IMR-90 (cell line): Measurements from ENCODE around the gene KCTD20. TPM values are rescaled to one million over a fixed set of nuclear protein-coding genes. Genes with fewer than 3 reads are reported as not detected.

Source experiments
- ATAC-seq: fragments of 200-7000 bp; cut with Tn5 transposase; 2 replicates; pipeline ENCODE4 v1.9.1; 2020; ENCODE audit warnings: low read depth, mild to moderate bottlenecking, moderate library complexity
- BruUV-seq: library from RNA; stranded (reverse); fragments of 400-500 nt; replicated peaks from 2 replicates; lab custom pipeline; 2021; lab: Mats Ljungman, UMichigan
- CTCF ChIA-PET: fragments of 300-600 bp; formaldehyde crosslinking; extraction: SDS; loops from one replicate; lab custom pipeline; 2021; ENCODE audit warnings: antibody characterized with exemption; lab: Yijun Ruan, JAX
- POLR2A ChIA-PET: fragments of 300-600 bp; sonication (Branson Sonifier 250); formaldehyde crosslinking; loops from one replicate; lab custom pipeline; 2022; ENCODE audit warnings: antibody characterized with exemption; ENCODE audit not compliant: unreplicated experiment; lab: Charles Lee
- DNase-seq: peaks from one replicate; pipeline ENCODE4 v3.0.0; 2013
- H2AFZ ChIP-seq: replicated peaks from 2 replicates; pipeline ENCODE3; 2013; ENCODE audit warnings: low read length, mild to moderate bottlenecking; ENCODE audit not compliant: poor library complexity
- H2AK5ac ChIP-seq: 2 replicates; pipeline ENCODE4 v1.6.1; 2013; ENCODE audit warnings: low read depth, low read length, inconsistent platforms
- H2AK9ac ChIP-seq: replicated peaks from 2 replicates; pipeline ENCODE3; 2013; ENCODE audit warnings: mild to moderate bottlenecking, low read depth, low read length, moderate library complexity; ENCODE audit not compliant: poor library complexity
- H2BK120ac ChIP-seq: 2 replicates; pipeline ENCODE4 v1.6.1; 2013; ENCODE audit warnings: low read depth, low read length, inconsistent platforms
- H2BK15ac ChIP-seq: 3 replicates; pipeline ENCODE4 v1.6.1; 2013; ENCODE audit warnings: low read depth, low read length, inconsistent platforms
- H2BK20ac ChIP-seq: 2 replicates; pipeline ENCODE4 v1.6.1; 2013; ENCODE audit warnings: low read depth, mild to moderate bottlenecking, inconsistent platforms, low read length, moderate library complexity
- H2BK5ac ChIP-seq: 2 replicates; pipeline ENCODE4 v1.6.1; 2013; ENCODE audit warnings: mild to moderate bottlenecking, low read depth, low read length, inconsistent platforms; ENCODE audit not compliant: poor library complexity, severe bottlenecking
- H3K14ac ChIP-seq: replicated peaks from 2 replicates; pipeline ENCODE4 v1.6.1; 2013; ENCODE audit warnings: low read depth, low read length, inconsistent platforms
- H3K18ac ChIP-seq: 2 replicates; pipeline ENCODE4 v1.6.1; 2013; ENCODE audit warnings: low read depth, low read length, control low read depth
- H3K23ac ChIP-seq: 2 replicates; pipeline ENCODE4 v1.6.1; 2013; ENCODE audit warnings: low read depth, low read length, inconsistent platforms
- H3K27ac ChIP-seq: 2 replicates; pipeline ENCODE4 v1.5.1; 2013; ENCODE audit warnings: mild to moderate bottlenecking, control low read depth, low read length; ENCODE audit not compliant: insufficient read depth
- H3K27me3 ChIP-seq: 2 replicates; pipeline ENCODE4 v1.6.1; 2013; ENCODE audit warnings: low read length; ENCODE audit not compliant: control insufficient read depth, insufficient read depth
- H3K36me3 ChIP-seq: 2 replicates; pipeline ENCODE4 v1.6.1; 2013; ENCODE audit warnings: low read length, mixed read lengths; ENCODE audit not compliant: control insufficient read depth, insufficient read depth
- H3K4ac ChIP-seq: 2 replicates; pipeline ENCODE4 v1.6.1; 2013; ENCODE audit warnings: low read depth, low read length, inconsistent platforms
- H3K4me1 ChIP-seq: 2 replicates; pipeline ENCODE4 v1.6.1; 2013; ENCODE audit warnings: low read length, mixed read lengths; ENCODE audit not compliant: control insufficient read depth, insufficient read depth
- H3K4me2 ChIP-seq: 2 replicates; pipeline ENCODE4 v1.6.1; 2013; ENCODE audit warnings: low read depth, mild to moderate bottlenecking, control low read depth, low read length, moderate library complexity
- H3K4me3 ChIP-seq: 2 replicates; pipeline ENCODE4 v1.5.1; 2013; ENCODE audit warnings: low read depth, mild to moderate bottlenecking, control low read depth, low read length, moderate library complexity; ENCODE audit not compliant: insufficient read depth
- H3K56ac ChIP-seq: 2 replicates; pipeline ENCODE4 v1.6.1; 2013; ENCODE audit warnings: low read length, inconsistent platforms; ENCODE audit not compliant: insufficient read depth; ENCODE audit errors: extremely low read depth
- H3K79me1 ChIP-seq, 2 experiments: 2 replicates each; pipeline ENCODE4 v1.6.1; 2013; ENCODE audit warnings: low read length in 2 of 2, inconsistent platforms in 1 of 2, low read depth in 1 of 2
- H3K9ac ChIP-seq: 2 replicates; pipeline ENCODE4 v1.6.1; 2013; ENCODE audit warnings: low read depth, low read length, control low read depth
- H3K9me1 ChIP-seq: 2 replicates; pipeline ENCODE4 v1.6.1; 2013; ENCODE audit warnings: low read length, inconsistent platforms; ENCODE audit not compliant: insufficient read depth
- H3K9me3 ChIP-seq: 2 replicates; pipeline ENCODE4 v1.6.1; 2013; ENCODE audit warnings: low read length; ENCODE audit not compliant: control insufficient read depth, insufficient read depth
- H4K20me1 ChIP-seq: 2 replicates; pipeline ENCODE4 v1.6.1; 2013; ENCODE audit warnings: low read length, inconsistent platforms; ENCODE audit not compliant: insufficient read depth
- H4K5ac ChIP-seq: 2 replicates; pipeline ENCODE4 v1.6.1; 2013; ENCODE audit warnings: mild to moderate bottlenecking, low read depth, low read length, control low read depth
- H4K8ac ChIP-seq, 2 experiments: 2 replicates each; pipeline ENCODE4 v1.6.1; 2013; ENCODE audit warnings: low read depth in 2 of 2, low read length in 2 of 2, control low read depth in 1 of 2, inconsistent platforms in 1 of 2
- H4K91ac ChIP-seq: 2 replicates; pipeline ENCODE4 v1.6.1; 2013; ENCODE audit warnings: low read depth, low read length, inconsistent platforms; ENCODE audit not compliant: insufficient read depth
- BHLHE40 ChIP-seq: fragments of 150-350 bp; IDR thresholded peaks from 2 replicates; pipeline ENCODE4 v1.6.1; 2016; ENCODE audit warnings: mild to moderate bottlenecking, low read depth, low read length
- CEBPB ChIP-seq: IDR thresholded peaks from 2 replicates; pipeline ENCODE4 v1.6.1; 2012; ENCODE audit warnings: low read depth, low read length, improper control_type of control experiment
- CHD1 ChIP-seq: IDR thresholded peaks from 2 replicates; pipeline ENCODE4 v1.6.1; 2012; ENCODE audit warnings: low read depth, low read length, improper control_type of control experiment
- CTCF ChIP-seq: conservative IDR thresholded peaks from 2 replicates; pipeline ENCODE4 v1.5.1; 2012; ENCODE audit warnings: mild to moderate bottlenecking, low read depth, low read length, improper control_type of control experiment
- ELK1 ChIP-seq: fragments of 150-350 bp; IDR thresholded peaks from 2 replicates; pipeline ENCODE4 v1.6.1; 2016; ENCODE audit warnings: low read depth, mild to moderate bottlenecking, low read length, moderate library complexity, borderline replicate concordance
- FOS ChIP-seq: fragments of 150-350 bp; IDR thresholded peaks from 2 replicates; pipeline ENCODE4 v1.6.1; 2016; ENCODE audit warnings: low read depth, low read length
- MAFK ChIP-seq: IDR thresholded peaks from 2 replicates; pipeline ENCODE4 v1.6.1; 2012; ENCODE audit warnings: low read depth, low read length, improper control_type of control experiment
- MAZ ChIP-seq: IDR thresholded peaks from 2 replicates; pipeline ENCODE4 v1.6.1; 2012; ENCODE audit warnings: low read depth, mild to moderate bottlenecking, low read length, improper control_type of control experiment, moderate library complexity, borderline replicate concordance
- MXI1 ChIP-seq: IDR thresholded peaks from 2 replicates; pipeline ENCODE4 v1.6.1; 2012; ENCODE audit warnings: low read depth, mild to moderate bottlenecking, low read length, moderate library complexity, borderline replicate concordance
- NFE2L2 ChIP-seq: fragments of 150-350 bp; IDR thresholded peaks from 2 replicates; pipeline ENCODE4 v1.6.1; 2016; ENCODE audit warnings: low read depth, mild to moderate bottlenecking, low read length
- POLR2A ChIP-seq: IDR thresholded peaks from 2 replicates; pipeline ENCODE4 v1.6.1; 2012; ENCODE audit warnings: mild to moderate bottlenecking, low read depth, low read length
- RCOR1 ChIP-seq: IDR thresholded peaks from 2 replicates; pipeline ENCODE4 v1.6.1; 2012; ENCODE audit warnings: mild to moderate bottlenecking, low read length, improper control_type of control experiment; ENCODE audit not compliant: insufficient replicate concordance
- RFX5 ChIP-seq: IDR thresholded peaks from 2 replicates; pipeline ENCODE4 v1.8.0; 2012; ENCODE audit warnings: low read depth, mild to moderate bottlenecking, low read length, moderate library complexity
- SMC3 ChIP-seq: fragments of 150-350 bp; IDR thresholded peaks from 2 replicates; pipeline ENCODE4 v1.6.1; 2016; ENCODE audit warnings: low read depth, mild to moderate bottlenecking, antibody characterized with exemption, low read length, moderate library complexity
- USF2 ChIP-seq: fragments of 150-350 bp; IDR thresholded peaks from 2 replicates; pipeline ENCODE4 v1.6.1; 2017; ENCODE audit warnings: mild to moderate bottlenecking, antibody characterized with exemption, low read length, low read depth
- dilution Hi-C: fragments of 300-500 bp; cut with HindIII; formaldehyde crosslinking; loops from one replicate; pipeline ENCODE4 v1.14.3; 2018; ENCODE audit warnings: low sequenced_read_pairs; ENCODE audit not compliant: unreplicated experiment
- in situ Hi-C: fragments of 300-500 bp; cut with MboI; formaldehyde crosslinking; loops from 3 replicates; pipeline ENCODE4 v1.14.3; 2019; ENCODE audit warnings: low sequenced_read_pairs, inconsistent platforms, mixed read lengths
- intact Hi-C: fragments of 100-400 bp; cut with micrococcal nuclease; formaldehyde crosslinking; loops from 2 replicates; pipeline ENCODE4 v1.10.0; 2022
- polyA plus RNA-seq, 3 experiments: library from polyadenylated mRNA; depleted of rRNA; stranded (reverse); fragments of >200 nt; gene quantifications; 2 replicates each; pipeline ENCODE4 v1.2.3, GENCODE V29; 2012; ENCODE audit warnings: low replicate concordance in 1 of 3
- total RNA-seq: library from RNA; depleted of rRNA; stranded (reverse); fragments of >200 nt; gene quantifications from 2 replicates; pipeline ENCODE4 v1.2.3, GENCODE V29; 2012

The KCTD20 gene
- total and polyA plus RNA-seq, 2 of the 4 experiments (the other 2 are of a cell fraction): 55.4 to 150 TPM

- no peak overlapping the region for H2BK15ac ChIP-seq
- no peak overlapping the region for H3K18ac ChIP-seq
- H3K23ac ChIP-seq: no peak overlapping the region
- no peaks in the 10 kb centered on the region for H3K27me3 ChIP-seq
- H3K9ac ChIP-seq: no peak overlapping the region
- peaks cover 19% of the 10 kb centered on the region; the same call in 1 of the 2 replicates for H4K20me1 ChIP-seq
- dilution Hi-C loops (no loop called here), intact Hi-C loops (no loop called here), in situ Hi-C loops (no loop called here)
- H3K79me1 ChIP-seq: peaks cover 5 to 60% of the 10 kb centered on the region in 2 experiments; a peak in 2 of 4 replicates
- TF ChIP-seq CHD1: no peak
- no peak for TF ChIP-seq USF2
- no peak for TF ChIP-seq SMC3
- no peak for TF ChIP-seq RFX5
- no peak for TF ChIP-seq MAFK
- no peak for TF ChIP-seq POLR2A
- no peak for TF ChIP-seq CTCF
- no peak for TF ChIP-seq FOS
- no peak for TF ChIP-seq ELK1
- no peak for TF ChIP-seq RCOR1
- no peak for TF ChIP-seq NFE2L2
- TF ChIP-seq BHLHE40: no peak
- no peak for TF ChIP-seq MAZ
- TF ChIP-seq CEBPB: no peak
- TF ChIP-seq MXI1: no peak
- no peak overlapping the region for H4K5ac ChIP-seq
- no peak overlapping the region for H2AK5ac ChIP-seq
- no peak overlapping the region for H3K4me3 ChIP-seq
- ChIA-PET CTCF (interaction anchor here (1.1 kb wide), 1 partner anchor 14 kb away, joined by 3 read pairs; no protein-coding TSS in a partner anchor), POLR2A (no interaction called here)
- no peak overlapping the region for H2AK9ac ChIP-seq
- peaks cover 15% of the 10 kb centered on the region for H3K9me1 ChIP-seq
- H3K36me3 ChIP-seq: peaks cover 28% of the 10 kb centered on the region
- no peak overlapping the region for H3K27ac ChIP-seq
- H3K4me1 ChIP-seq: peaks cover 8% of the 10 kb centered on the region
- H3K4me2 ChIP-seq: no peak overlapping the region
- H3K14ac ChIP-seq: no peak overlapping the region
- H3K9me3 ChIP-seq: no peaks in the 10 kb centered on the region
- BruUV-seq: no TSS peak
- no peak overlapping the region for H2BK120ac ChIP-seq
- no peak overlapping the region for H2BK20ac ChIP-seq
- H2BK5ac ChIP-seq: no peak overlapping the region
- no peak overlapping the region for H4K91ac ChIP-seq
- no peak overlapping the region for H3K4ac ChIP-seq
- H2AFZ ChIP-seq: no peak overlapping the region
- DNase-seq (no peak), ATAC-seq (no peak)
- H4K8ac ChIP-seq: no peak overlapping the region
- no peak overlapping the region for H3K56ac ChIP-seq
These were observed 45.4 kb downstream of the KCTD20 start for GRCh38 chr6:36488221-36488620.
